CD14-positive monocyte (primary cell): Measurements from ENCODE around the gene WDR44. TPM values are rescaled to one million over a fixed set of nuclear protein-coding genes. Genes with fewer than 3 reads are reported as not detected.
A peak's percentile ranks its signal among the peaks of the same experiment; 100 is the strongest.

Experiments used
- DNase-seq, 3 donors: peaks; one replicate each; pipeline ENCODE4 v3.0.0-alpha.2; 2011 to 2022
- H2AFZ ChIP-seq: 2 replicates; pipeline ENCODE4 v1.6.0; 2012; ENCODE audit warnings: mild to moderate bottlenecking, low read depth, low read length, inconsistent platforms; ENCODE audit not compliant: insufficient read depth, poor library complexity, severe bottlenecking
- H3K27ac ChIP-seq, 2 donors: 1 replicate in 1 of 2; 2 replicates in 1 of 2; pipeline ENCODE4 v1.5.1; 2012 to 2013; ENCODE audit warnings: low read length in 2 of 2, control low read depth in 1 of 2, inconsistent platforms in 1 of 2, low read depth in 1 of 2, mild to moderate bottlenecking in 1 of 2
- H3K27me3 ChIP-seq, 2 donors: one replicate each; pipeline versions ENCODE4 v1.6.0 to v1.6.1; 2011 to 2013; ENCODE audit warnings: low read length in 2 of 2; ENCODE audit not compliant: control insufficient read depth in 2 of 2, insufficient read depth in 2 of 2
- H3K36me3 ChIP-seq, 2 donors: replicated peaks in 1 of 2; 1 replicate in 1 of 2; 2 replicates in 1 of 2; pipeline versions ENCODE4 v1.5.1 to v1.6.1; 2012 to 2013; ENCODE audit warnings: low read length in 2 of 2, control low read depth in 1 of 2, inconsistent platforms in 1 of 2, mild to moderate bottlenecking in 1 of 2; ENCODE audit not compliant: insufficient read depth in 2 of 2, control insufficient read depth in 1 of 2
- H3K4me1 ChIP-seq, 2 donors: 1 replicate in 1 of 2; 2 replicates in 1 of 2; pipeline versions ENCODE4 v1.5.1 to v1.6.1; 2012 to 2013; ENCODE audit warnings: low read length in 2 of 2, control low read depth in 1 of 2, inconsistent platforms in 1 of 2, mild to moderate bottlenecking in 1 of 2, moderate library complexity in 1 of 2; ENCODE audit not compliant: insufficient read depth in 2 of 2, control insufficient read depth in 1 of 2
- H3K4me2 ChIP-seq: replicated peaks from 2 replicates; pipeline ENCODE3; 2012; ENCODE audit warnings: low read length, moderate library complexity, mild to moderate bottlenecking; ENCODE audit not compliant: poor library complexity, severe bottlenecking; ENCODE audit errors: extremely low read depth
- H3K4me3 ChIP-seq, 3 experiments: fragments of 200-600 bp in 1 of 3; sonication (generic) in 1 of 3; replicated peaks in 1 of 3; 1 replicate in 2 of 3; 2 replicates in 1 of 3; pipeline ENCODE4 v1.5.1; 2011 to 2013; ENCODE audit warnings: low read length in 3 of 3, mild to moderate bottlenecking in 3 of 3, control low read depth in 2 of 3, low read depth in 2 of 3, inconsistent platforms in 1 of 3, moderate library complexity in 1 of 3
- H3K79me2 ChIP-seq: 2 replicates; pipeline ENCODE4 v1.6.0; 2012; ENCODE audit warnings: mild to moderate bottlenecking, control low read depth, inconsistent platforms, low read length, moderate library complexity; ENCODE audit not compliant: insufficient read depth
- H3K9ac ChIP-seq: 2 replicates; pipeline ENCODE4 v1.6.0; 2017; ENCODE audit warnings: low read length, mild to moderate bottlenecking; ENCODE audit not compliant: insufficient read depth, poor library complexity, severe bottlenecking
- H3K9me3 ChIP-seq, 2 donors: replicated peaks in 1 of 2; 1 replicate in 1 of 2; 2 replicates in 1 of 2; pipeline versions ENCODE4 v1.5.1 to v1.6.1; 2012 to 2013; ENCODE audit warnings: low read length in 2 of 2, control low read depth in 1 of 2; ENCODE audit not compliant: control insufficient read depth in 1 of 2, insufficient read depth in 1 of 2
- H4K20me1 ChIP-seq: 2 replicates; pipeline ENCODE4 v1.6.0; 2012; ENCODE audit warnings: mild to moderate bottlenecking, low read length, control low read depth, moderate library complexity; ENCODE audit not compliant: insufficient read depth
- H3K27ac Mint-ChIP-seq, 7 donors: one replicate each; pipeline ENCODE4 v1.8.0; 2020; ENCODE audit warnings: mild to moderate bottlenecking in 7 of 7, mixed read lengths in 7 of 7, moderate library complexity in 6 of 7, inconsistent platforms in 2 of 7
- H3K27me3 Mint-ChIP-seq, 3 donors: one replicate each; pipeline ENCODE4 v1.8.0; 2021 to 2022; ENCODE audit warnings: low read depth in 3 of 3, mild to moderate bottlenecking in 3 of 3, mixed read lengths in 3 of 3, moderate library complexity in 3 of 3, inconsistent platforms in 1 of 3
- H3K36me3 Mint-ChIP-seq, 2 donors: one replicate each; pipeline ENCODE4 v1.8.0; 2020; ENCODE audit warnings: mixed read lengths in 2 of 2, inconsistent platforms in 1 of 2, mild to moderate bottlenecking in 1 of 2
- H3K4me1 Mint-ChIP-seq: one replicate; pipeline ENCODE4 v1.8.0; 2020; ENCODE audit warnings: mild to moderate bottlenecking, mixed read lengths
- H3K4me3 Mint-ChIP-seq, 2 donors: one replicate each; pipeline ENCODE4 v1.8.0; 2020; ENCODE audit warnings: mild to moderate bottlenecking in 2 of 2, mixed read lengths in 2 of 2, moderate library complexity in 1 of 2
- H3K9me3 Mint-ChIP-seq, 7 donors: one replicate each; pipeline ENCODE4 v1.8.0; 2020 to 2022; ENCODE audit warnings: mixed read lengths in 7 of 7, mild to moderate bottlenecking in 6 of 7, moderate library complexity in 6 of 7, inconsistent platforms in 2 of 7
- CTCF ChIP-seq: fragments of 200-600 bp; IDR thresholded peaks from one replicate; pipeline ENCODE4 v1.8.0; 2022; ENCODE audit warnings: antibody characterized with exemption, mild to moderate bottlenecking
- WGBS: methylation state at CpG from one replicate; pipeline ENCODE4 v1.1.5; 2013; ENCODE audit warnings: missing lambda C conversion rate; ENCODE audit not compliant: insufficient coverage; 5-methylcytosine and 5-hydroxymethylcytosine counted together
- intact Hi-C, 2 donors: fragments of 100-400 bp; cut with micrococcal nuclease; formaldehyde crosslinking; loops; one replicate each; pipeline versions ENCODE4 v1.15.0 to v1.15.1; 2023
- polyA plus RNA-seq, 3 donors: library from polyadenylated mRNA; depleted of rRNA in 1 of 3; unstranded in 2 of 3; stranded (reverse) in 1 of 3; fragments of 300-500 nt in 2 of 3; fragments of >200 nt in 1 of 3; fragmentation: Illumina TruSeq in 2 of 3; gene quantifications; 1 replicate in 2 of 3; 2 replicates in 1 of 3; pipeline ENCODE4 v1.2.3, GENCODE V29; 2012 to 2021

The WDR44 gene
- polyA plus RNA-seq, 3 donors: 5.1 to 7.1 (median 5.5) TPM

- H3K27me3 Mint-ChIP-seq: peaks cover 0 to 2% (median 1%) of the 10 kb centered on the region in 3 donors
- TF ChIP-seq CTCF: no peak
Observed at GRCh38 chrX:118495061-118495921, 149.4 kb downstream of the WDR44 start, which contains the start of gene DOCK11. Gene DOCK11, plus strand, starts transcription at chrX:118495815. Its CDS starts 157 bp downstream, at chrX:118495972.

GRCh38 chrX:118495958-118496762, 150.3 kb downstream of the WDR44 start:
- Histone ChIP-seq H3K27me3 (no peaks in the 10 kb centered on the region), H3K27ac (peak overlapping the region; percentile 82 to 88), H3K4me1 (peaks cover 25 to 35% of the 10 kb centered on the region in 2 donors), H2AFZ (peak overlapping the region; percentile 76), H3K9ac (peak overlapping the region; percentile 72), H3K9me3 (no peaks in the 10 kb centered on the region), H3K36me3 (peaks cover 6 to 7% of the 10 kb centered on the region in 2 donors), H3K79me2 (peaks cover 54% of the 10 kb centered on the region), H3K4me3 (peak overlapping the region; percentile 67 to 87 (median 81)), H3K4me2 (peak overlapping the region; percentile 75), H4K20me1 (peaks cover 15% of the 10 kb centered on the region)
- Mint-ChIP-seq H3K27ac (peak overlapping the region; percentile 93 to 98 (median 96)), H3K27me3 (peaks cover 0 to 4% (median 1%) of the 10 kb centered on the region in 3 donors), H3K4me3 (peak overlapping the region; percentile 98), H3K9me3 (peaks cover 0 to 18% (median 1%) of the 10 kb centered on the region in 7 donors), H3K4me1 (peaks cover 29% of the 10 kb centered on the region), H3K36me3 (peaks cover 6 to 10% of the 10 kb centered on the region in 2 donors)
- peak; percentile 58 to 67 (median 58) for DNase-seq
- WGBS: under 1% methylated on average over 58 of the region's 81 CpGs
- intact Hi-C loops: loop anchor here (5.0 to 10.0 kb wide), 2 partner anchors 41 to 59 kb away; no protein-coding TSS in a partner anchor
- TF ChIP-seq CTCF: no peak

More at GRCh38 chrX:118495061-118495921, 149.4 kb downstream of the WDR44 start, which contains the start of gene DOCK11:
- H3K4me2 ChIP-seq: peak within 1 kb of the TSS; percentile 75
- peaks cover 29% of the 10 kb centered on the region for H3K4me1 Mint-ChIP-seq
- H3K4me1 ChIP-seq: peaks cover 24 to 27% of the 10 kb centered on the region in 2 donors
- intact Hi-C loops: loop anchor here (5.0 to 10.0 kb wide), 2 partner anchors 42 to 60 kb away; no protein-coding TSS in a partner anchor
- peak within 1 kb of the TSS; percentile 76 for H2AFZ ChIP-seq
- H3K9ac ChIP-seq: peak within 1 kb of the TSS; percentile 72
- DNase-seq: peak; percentile 78 to 87 (median 86)
- no peaks in the 10 kb centered on the region for H3K9me3 ChIP-seq
- peaks cover 0 to 18% (median 1%) of the 10 kb centered on the region in 7 donors for H3K9me3 Mint-ChIP-seq
- peak within 1 kb of the TSS; percentile 82 to 88 for H3K27ac ChIP-seq
- H3K36me3 Mint-ChIP-seq: peaks cover 6 to 10% of the 10 kb centered on the region in 2 donors
- H4K20me1 ChIP-seq: peaks cover 15% of the 10 kb centered on the region
- H3K4me3 ChIP-seq: peak within 1 kb of the TSS; percentile 67 to 87 (median 81)
- H3K79me2 ChIP-seq: peaks cover 45% of the 10 kb centered on the region
- peaks cover 4 to 7% of the 10 kb centered on the region in 2 donors for H3K36me3 ChIP-seq
- H3K27me3 ChIP-seq: no peaks in the 10 kb centered on the region
- WGBS: 3% methylated on average over 20 of the region's 64 CpGs
- peak within 1 kb of the TSS; percentile 98 for H3K4me3 Mint-ChIP-seq
- H3K27ac Mint-ChIP-seq: peak within 1 kb of the TSS; percentile 93 to 98 (median 96)
